Hippocampal formation (tissue), 2 donors: Measurements from ENCODE around the gene B3GNT8.
"Not testable (repeated sequence)": the region's sequence is repeated elsewhere in the genome, so short reads cannot be mapped to it uniquely, and the experiment has no call there.

Experiments
- DNase-seq, 2 donors: peaks; one replicate each; lab custom pipeline; 2025; lab: John Stamatoyannopoulos, UW

B3GNT8 gene

GRCh38 chr19:41391618-41392017, 35.6 kb downstream of the B3GNT8 start:
- no peak for DNase-seq

- DNase-seq, result no peak
Observed at GRCh38 chr19:41386442-41386841, 40.7 kb downstream of the B3GNT8 start.

GRCh38 chr19:41384351-41384750, 42.8 kb downstream of the B3GNT8 start:
- no peak for DNase-seq

GRCh38 chr19:41381536-41381935, 45.6 kb downstream of the B3GNT8 start:
- DNase-seq, result not testable (repeated sequence)

- DNase-seq, result no peak
Observed at GRCh38 chr19:41377977-41378709, 49.0 kb downstream of the B3GNT8 start.

GRCh38 chr19:41376998-41377365, 50.2 kb downstream of the B3GNT8 start:
- no peak for DNase-seq

- no peak for DNase-seq
Observed at GRCh38 chr19:41376241-41376997, 50.8 kb downstream of the B3GNT8 start, which contains the start of gene TMEM91. Gene TMEM91, plus strand, starts transcription at chr19:41376533. Its CDS starts 1,777 bp downstream, at chr19:41378310.
